HepG2 (cell line): ENCODE data around the gene MIPEP. TPM values are rescaled to one million over a fixed set of nuclear protein-coding genes. Genes with fewer than 3 reads are reported as not detected.

Experiments used
- CBX1 ChIP-seq: IDR thresholded peaks from one replicate; pipeline ENCODE4 v1.6.1; 2016; ENCODE audit warnings: antibody characterized with exemption, low read depth
- HMG20B ChIP-seq: conservative IDR thresholded peaks from 2 replicates; pipeline ENCODE4 v1.6.1; 2016; ENCODE audit warnings: missing genetic modification reagents, missing compliant biosample characterization
- HNRNPUL1 ChIP-seq: fragments of 200-400 bp; formaldehyde crosslinking; IDR thresholded peaks from 2 replicates; pipeline ENCODE4 v1.6.1; 2017; ENCODE audit warnings: low read depth, mild to moderate bottlenecking, low read length, moderate library complexity
- HOXA3 ChIP-seq: sonication (generic); formaldehyde crosslinking; IDR thresholded peaks from 2 replicates; pipeline ENCODE4 v1.5.0; 2020; ENCODE audit warnings: missing genetic modification reagents
- PHF5A ChIP-seq: IDR thresholded peaks from one replicate; pipeline ENCODE4 v1.6.1; 2018; ENCODE audit warnings: low read depth, missing genetic modification reagents; ENCODE audit not compliant: unreplicated experiment
- SNAPC4 ChIP-seq: sonication (generic); formaldehyde crosslinking; IDR thresholded peaks from 2 replicates; pipeline ENCODE4 v1.4.0; 2020; ENCODE audit warnings: mild to moderate bottlenecking, missing genetic modification reagents
- STAT6 ChIP-seq: sonication (generic); formaldehyde crosslinking; IDR thresholded peaks from 2 replicates; pipeline ENCODE4 v1.4.0; 2020; ENCODE audit warnings: missing genetic modification reagents, mild to moderate bottlenecking, borderline replicate concordance
- ZBTB37 ChIP-seq: sonication (generic); formaldehyde crosslinking; IDR thresholded peaks from 2 replicates; pipeline ENCODE4 v1.4.0; 2020; ENCODE audit warnings: mild to moderate bottlenecking, missing genetic modification reagents
- ZC3H4 ChIP-seq: sonication (generic); formaldehyde crosslinking; IDR thresholded peaks from 2 replicates; pipeline ENCODE4 v1.4.0; 2020; ENCODE audit warnings: missing genetic modification reagents, borderline replicate concordance
- ZHX1 ChIP-seq: sonication (generic); formaldehyde crosslinking; IDR thresholded peaks from 2 replicates; pipeline ENCODE4 v1.8.1; 2022; ENCODE audit warnings: low read depth, mild to moderate bottlenecking, missing genetic modification reagents
- polyA plus RNA-seq, 8 experiments: library from polyadenylated mRNA; depleted of rRNA in 3 of 8; stranded (reverse) in 7 of 8; unstranded in 1 of 8; fragments of >200 nt; fragmentation: Illumina TruSeq in 4 of 8; extraction: Trizol in 4 of 8; gene quantifications; 2 replicates each; pipeline versions ENCODE4 v1.2.1 to v1.2.3, GENCODE V29; 2011 to 2016; ENCODE audit warnings: low read depth in 4 of 8, missing spikeins in 1 of 8, mixed read lengths in 1 of 8; ENCODE audit not compliant: insufficient read depth in 1 of 8
- total RNA-seq, 5 experiments: library from RNA; depleted of rRNA; stranded (reverse); fragments of >200 nt; fragmentation: Illumina TruSeq; extraction: Trizol; gene quantifications; 2 replicates each; pipeline ENCODE4 v1.2.3, GENCODE V29; 2016; ENCODE audit warnings: low read depth in 1 of 5

Gene MIPEP
- total and polyA plus RNA-seq, 2 of the 13 experiments (the other 11 are each of a cell fraction or from before 2014, with no cell fraction given) = 9.3 to 24.1 TPM

GRCh38 chr13:23728807-23729206 is 160.4 kb downstream of the MIPEP start (continued):
- TF ChIP-seq ZBTB37 (CRISPR knock-in tag) (no peak), SNAPC4 (no peak), HMG20B (CRISPR knock-in tag) (no peak), HOXA3 (CRISPR knock-in tag) (no peak), CBX1 (no peak), ZHX1 (CRISPR knock-in tag) (no peak), ZC3H4 (CRISPR knock-in tag) (no peak), PHF5A (no peak), STAT6 (CRISPR knock-in tag) (no peak), HNRNPUL1 (no peak)
